HCT116 (cell line): ENCODE data around the gene MYEOV. TPM values are rescaled to one million over a fixed set of nuclear protein-coding genes. Genes with fewer than 3 reads are reported as not detected.

Source experiments
- ATAC-seq: fragments of 200-7000 bp; cut with Tn5 transposase; 2 replicates; pipeline ENCODE4 v1.9.1; 2020; ENCODE audit warnings: mild to moderate bottlenecking, moderate library complexity
- BruUV-seq: library from RNA; stranded (reverse); fragments of 400-500 nt; replicated peaks from 2 replicates; lab custom pipeline; 2021; lab: Mats Ljungman, UMichigan
- CTCF ChIA-PET: fragments of 300-600 bp; sonication (Branson Sonifier 250); formaldehyde crosslinking; loops from one replicate; lab custom pipeline; 2021; ENCODE audit warnings: antibody characterized with exemption; lab: Charles Lee
- POLR2A ChIA-PET: fragments of 300-600, 350-600 bp; sonication (Branson Sonifier 250); formaldehyde crosslinking; loops from one replicate; lab custom pipeline; 2021; ENCODE audit warnings: antibody characterized with exemption; lab: Charles Lee
- RAD21 ChIA-PET, 2 experiments: fragments of 300-600 bp; sonication (Branson Sonifier 250); formaldehyde crosslinking; loops; one replicate each; lab custom pipeline; 2023; ENCODE audit warnings: low total read pairs in 2 of 2; ENCODE audit not compliant: uncharacterized antibody in 2 of 2, unreplicated experiment in 2 of 2, low non-redundant PET in 1 of 2; lab: Charles Lee
- DNase-seq: peaks from one replicate; pipeline ENCODE4 v3.0.0-alpha.2; 2010; ENCODE audit warnings: low read depth, low spot score
- H2AFZ ChIP-seq: fragments of 200-600 bp; shearing (Covaris generic), sonication (generic); 2 replicates; pipeline ENCODE4 v1.6.1; 2017; ENCODE audit warnings: low read depth, mixed run types, mixed read lengths, antibody characterized with exemption, low read length; ENCODE audit not compliant: poor library complexity, severe bottlenecking
- H3K27ac ChIP-seq: 2 replicates; pipeline ENCODE4 v1.5.1; 2012; ENCODE audit warnings: low read depth, low read length
- H3K27me3 ChIP-seq: fragments of 200-600 bp; sonication (generic); 2 replicates; pipeline ENCODE4 v1.6.1; 2016; ENCODE audit warnings: mixed run types, low read length, mixed read lengths; ENCODE audit not compliant: insufficient read depth
- H3K36me3 ChIP-seq, 2 experiments: fragments of 200-500 bp in 1 of 2; fragments of 200-600 bp in 1 of 2; sonication (Bioruptor generic) in 1 of 2; sonication (generic) in 1 of 2; 2 replicates each; pipeline versions ENCODE4 v1.5.1 to v1.6.1; 2014 to 2016; ENCODE audit warnings: low read length in 2 of 2, inconsistent platforms in 1 of 2, mixed read lengths in 1 of 2, mixed run types in 1 of 2; ENCODE audit not compliant: insufficient read depth in 2 of 2, control insufficient read depth in 1 of 2
- H3K4me1 ChIP-seq, 2 experiments: fragments of 200-600 bp in 1 of 2; sonication (generic) in 1 of 2; 2 replicates each; pipeline versions ENCODE4 v1.5.1 to v1.6.1; 2012 to 2017; ENCODE audit warnings: low read length in 2 of 2, inconsistent platforms in 1 of 2, mild to moderate bottlenecking in 1 of 2, mixed read lengths in 1 of 2, mixed run types in 1 of 2, moderate library complexity in 1 of 2; ENCODE audit not compliant: insufficient read depth in 2 of 2, control insufficient read depth in 1 of 2
- H3K4me2 ChIP-seq: fragments of 200-600 bp; sonication (generic); 2 replicates; pipeline ENCODE4 v1.6.1; 2017; ENCODE audit warnings: mixed run types, low read length, mixed read lengths
- H3K4me3 ChIP-seq, 2 experiments: fragments of 200-600 bp in 1 of 2; sonication (generic) in 1 of 2; replicated peaks in 1 of 2; 2 replicates each; pipeline ENCODE4 v1.5.1; 2011 to 2016; ENCODE audit warnings: low read length in 2 of 2, control low read depth in 1 of 2, low read depth in 1 of 2, mild to moderate bottlenecking in 1 of 2, mixed read lengths in 1 of 2, mixed run types in 1 of 2
- H3K79me2 ChIP-seq: fragments of 200-600 bp; sonication (generic); 2 replicates; pipeline ENCODE4 v1.6.1; 2017; ENCODE audit warnings: mild to moderate bottlenecking, mixed run types, low read length, moderate library complexity, mixed read lengths; ENCODE audit not compliant: insufficient read depth
- H3K9ac ChIP-seq: fragments of 200-600 bp; sonication (generic); 2 replicates; pipeline ENCODE4 v1.6.1; 2016; ENCODE audit warnings: low read length, mixed read lengths
- H3K9me2 ChIP-seq: fragments of 200-600 bp; sonication (generic), shearing (Covaris generic); 2 replicates; pipeline ENCODE4 v1.6.1; 2017; ENCODE audit warnings: mixed run types, mild to moderate bottlenecking, moderate library complexity; ENCODE audit not compliant: insufficient read depth
- H3K9me3 ChIP-seq, 2 experiments: fragments of 200-500 bp in 1 of 2; fragments of 200-600 bp in 1 of 2; sonication (Bioruptor generic) in 1 of 2; sonication (generic) in 1 of 2; 2 replicates each; pipeline ENCODE4 v1.6.1; 2014 to 2017; ENCODE audit warnings: low read length in 2 of 2, mixed read lengths in 2 of 2, inconsistent platforms in 1 of 2, low read depth in 1 of 2, mild to moderate bottlenecking in 1 of 2, mixed run types in 1 of 2, moderate library complexity in 1 of 2; ENCODE audit not compliant: control insufficient read depth in 1 of 2, insufficient read depth in 1 of 2
- H4K20me1 ChIP-seq: fragments of 200-600 bp; sonication (generic), shearing (Covaris generic); 2 replicates; pipeline ENCODE4 v1.6.1; 2017; ENCODE audit warnings: mixed run types, mild to moderate bottlenecking, moderate library complexity; ENCODE audit not compliant: insufficient read depth
- CBX3 ChIP-seq: IDR thresholded peaks from 2 replicates; pipeline ENCODE4 v1.6.1; 2012; ENCODE audit warnings: low read depth
- ELF1 ChIP-seq: IDR thresholded peaks from 2 replicates; pipeline ENCODE4 v1.6.1; 2012; ENCODE audit warnings: low read depth, borderline replicate concordance
- EZH2 ChIP-seq: fragments of 200-600 bp; sonication (generic); IDR thresholded peaks from 2 replicates; pipeline ENCODE4 v1.6.1; 2017; ENCODE audit warnings: antibody characterized with exemption, mixed run types
- EZH2phosphoT487 ChIP-seq: fragments of 200-600 bp; IDR thresholded peaks from 2 replicates; pipeline ENCODE4 v1.6.1; 2018; ENCODE audit warnings: antibody characterized with exemption, borderline replicate concordance
- RAD21 ChIP-seq: IDR thresholded peaks from 2 replicates; pipeline ENCODE4 v1.6.1; 2012; ENCODE audit warnings: low read depth, mild to moderate bottlenecking
- REST ChIP-seq: IDR thresholded peaks from 2 replicates; pipeline ENCODE4 v1.6.1; 2012; ENCODE audit warnings: low read depth
- SIN3A ChIP-seq: IDR thresholded peaks from 2 replicates; pipeline ENCODE4 v1.6.1; 2012; ENCODE audit warnings: low read depth
- ZBTB33 ChIP-seq: IDR thresholded peaks from 2 replicates; pipeline ENCODE4 v1.6.1; 2011; ENCODE audit warnings: mild to moderate bottlenecking, low read length, moderate library complexity; ENCODE audit not compliant: insufficient replicate concordance; ENCODE audit errors: extremely low read depth
- ZNF274 ChIP-seq: fragments of 200-500 bp; sonication (Bioruptor generic); IDR thresholded peaks from 2 replicates; pipeline ENCODE4 v1.6.1; 2014; ENCODE audit warnings: mild to moderate bottlenecking, low read depth, low read length, inconsistent platforms
- intact Hi-C: fragments of 100-400 bp; cut with micrococcal nuclease; formaldehyde crosslinking; loops from 2 replicates; pipeline ENCODE4 v1.10.0; 2022
- total RNA-seq: library from RNA; stranded (reverse); gene quantifications from one replicate; pipeline ENCODE4 v1.2.1, GENCODE V29; 2021; ENCODE audit not compliant: unreplicated experiment

The MYEOV gene
- total RNA-seq, 1 experiment from 2014 or later, result 135 TPM

- POLR2A ChIA-PET, result no interaction called here
- H3K27ac ChIP-seq, result no peak overlapping the region
- intact Hi-C loops, result no loop called here
- H3K79me2 ChIP-seq, result peaks cover 98% of the 10 kb centered on the region
- CTCF ChIA-PET, result no interaction called here
- ATAC-seq (no peak), DNase-seq (no peak)
- no peaks in the 10 kb centered on the region; a peak in 1 of 4 replicates for H3K9me3 ChIP-seq
- no peaks in the 10 kb centered on the region for H4K20me1 ChIP-seq
- RAD21 ChIA-PET, result no interaction called here
- H3K4me3 ChIP-seq, result no peak overlapping the region
- no peaks in the 10 kb centered on the region for H3K9me2 ChIP-seq
- TF ChIP-seq ZBTB33 (no peak), CBX3 (no peak), SIN3A (no peak), REST (no peak), EZH2 (no peak), ELF1 (no peak), EZH2phosphoT487 (no peak), RAD21 (no peak), ZNF274 (no peak)
- H3K27me3 ChIP-seq, result no peaks in the 10 kb centered on the region
- BruUV-seq, result no TSS peak
- H3K36me3 ChIP-seq, result no peaks in the 10 kb centered on the region
- peaks cover 0 to 44% of the 10 kb centered on the region in 2 experiments; a peak in 3 of 4 replicates for H3K4me1 ChIP-seq
- H2AFZ ChIP-seq, result no peak overlapping the region
- no peak overlapping the region for H3K4me2 ChIP-seq
- no peak overlapping the region for H3K9ac ChIP-seq
Observed at GRCh38 chr11:69326622-69327219, 32.8 kb downstream of the MYEOV start.
